ENCODE data around the gene PLXNA4.

Gene PLXNA4

DNA sequence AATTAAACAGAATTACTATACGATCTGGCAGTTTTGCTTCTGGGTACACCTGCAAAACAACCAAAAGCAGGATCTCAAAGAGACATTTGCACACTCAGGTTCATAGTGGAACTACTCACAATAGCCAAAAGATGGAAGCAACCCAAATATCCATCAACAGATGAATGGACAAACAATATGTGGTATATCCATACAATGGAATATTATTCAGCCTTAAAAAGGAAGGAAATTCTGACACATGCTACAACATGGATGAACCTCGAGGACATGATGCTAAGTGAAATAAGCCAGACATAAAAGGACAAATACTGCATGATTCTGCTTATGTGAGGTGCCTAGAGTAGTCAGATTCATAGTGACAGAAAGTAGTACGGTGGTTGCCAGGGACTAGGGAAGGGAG, 330.7 kb downstream of the PLXNA4 start:
- no peak overlapping the region for H3K4me3 ChIP-seq (ENCODE audit: low read depth, low read length)
- no peak for DNase-seq (ENCODE audit: low read depth)
- TF ChIP-seq, protein P1, sequence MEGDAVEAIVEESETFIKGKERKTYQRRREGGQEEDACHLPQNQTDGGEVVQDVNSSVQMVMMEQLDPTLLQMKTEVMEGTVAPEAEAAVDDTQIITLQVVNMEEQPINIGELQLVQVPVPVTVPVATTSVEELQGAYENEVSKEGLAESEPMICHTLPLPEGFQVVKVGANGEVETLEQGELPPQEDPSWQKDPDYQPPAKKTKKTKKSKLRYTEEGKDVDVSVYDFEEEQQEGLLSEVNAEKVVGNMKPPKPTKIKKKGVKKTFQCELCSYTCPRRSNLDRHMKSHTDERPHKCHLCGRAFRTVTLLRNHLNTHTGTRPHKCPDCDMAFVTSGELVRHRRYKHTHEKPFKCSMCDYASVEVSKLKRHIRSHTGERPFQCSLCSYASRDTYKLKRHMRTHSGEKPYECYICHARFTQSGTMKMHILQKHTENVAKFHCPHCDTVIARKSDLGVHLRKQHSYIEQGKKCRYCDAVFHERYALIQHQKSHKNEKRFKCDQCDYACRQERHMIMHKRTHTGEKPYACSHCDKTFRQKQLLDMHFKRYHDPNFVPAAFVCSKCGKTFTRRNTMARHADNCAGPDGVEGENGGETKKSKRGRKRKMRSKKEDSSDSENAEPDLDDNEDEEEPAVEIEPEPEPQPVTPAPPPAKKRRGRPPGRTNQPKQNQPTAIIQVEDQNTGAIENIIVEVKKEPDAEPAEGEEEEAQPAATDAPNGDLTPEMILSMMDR (IDR thresholded peaks at IDR 0.05; ENCODE audit: insufficient read depth, low read depth, low read length, missing control alignments), result no peak

DNA sequence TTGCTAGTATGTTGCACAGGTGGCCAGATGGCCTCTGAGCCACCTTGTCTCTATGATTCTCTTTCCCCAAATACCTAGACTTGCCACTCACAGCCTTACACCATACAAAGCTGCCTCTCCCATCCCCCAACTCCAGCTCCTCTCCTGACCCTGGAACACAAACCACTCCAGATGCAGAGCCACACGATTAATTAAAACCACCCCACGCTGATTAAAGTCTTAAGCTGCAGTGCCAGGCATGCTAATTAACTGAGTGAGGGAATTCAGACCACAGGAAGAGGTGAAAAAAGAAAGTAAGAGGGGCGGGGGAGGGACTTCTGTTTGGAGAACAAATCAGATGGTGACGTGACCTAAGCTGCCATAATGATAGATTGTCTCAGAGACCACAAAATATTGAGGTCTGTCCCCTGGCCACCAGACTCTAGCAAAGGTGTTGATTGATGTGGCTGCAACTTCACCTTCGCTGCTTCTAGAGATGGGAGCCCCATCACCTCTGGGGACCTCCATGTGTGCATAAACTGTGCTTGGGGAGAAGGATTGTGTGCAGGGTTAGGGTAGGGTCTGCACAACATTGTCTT, 331.3 kb downstream of the PLXNA4 start:
- TF ChIP-seq, protein P1 (IDR thresholded peaks at IDR 0.05; ENCODE audit: insufficient read depth, low read depth, low read length, missing control alignments), result no peak
- H3K4me3 ChIP-seq (ENCODE audit: low read depth, low read length), result no peak overlapping the region
- no peak for DNase-seq (ENCODE audit: low read depth)

DNA sequence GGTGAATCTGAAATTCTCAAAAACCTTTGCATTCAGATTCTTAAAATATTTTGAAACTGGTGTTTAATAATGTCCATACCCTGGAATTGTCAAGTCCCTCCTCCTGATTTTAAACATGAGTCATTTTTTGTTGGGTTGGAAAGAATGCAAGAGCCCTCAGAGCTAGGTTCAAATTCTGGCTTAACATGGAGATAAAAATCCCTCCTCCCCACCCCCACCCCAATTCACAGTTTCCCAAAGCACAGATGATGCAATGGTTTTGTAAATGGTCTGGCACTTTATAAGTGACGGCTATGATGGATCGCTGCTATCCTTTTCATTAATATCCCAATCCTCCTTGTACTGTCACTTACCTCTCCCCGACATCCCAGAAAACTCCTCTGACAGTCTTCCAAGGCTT, 332.8 kb downstream of the PLXNA4 start:
- no peak for DNase-seq (ENCODE audit: low read depth)
- TF ChIP-seq, protein P1 (IDR thresholded peaks at IDR 0.05; ENCODE audit: insufficient read depth, low read depth, low read length, missing control alignments), result no peak
- no peak overlapping the region for H3K4me3 ChIP-seq (ENCODE audit: low read depth, low read length)

DNA sequence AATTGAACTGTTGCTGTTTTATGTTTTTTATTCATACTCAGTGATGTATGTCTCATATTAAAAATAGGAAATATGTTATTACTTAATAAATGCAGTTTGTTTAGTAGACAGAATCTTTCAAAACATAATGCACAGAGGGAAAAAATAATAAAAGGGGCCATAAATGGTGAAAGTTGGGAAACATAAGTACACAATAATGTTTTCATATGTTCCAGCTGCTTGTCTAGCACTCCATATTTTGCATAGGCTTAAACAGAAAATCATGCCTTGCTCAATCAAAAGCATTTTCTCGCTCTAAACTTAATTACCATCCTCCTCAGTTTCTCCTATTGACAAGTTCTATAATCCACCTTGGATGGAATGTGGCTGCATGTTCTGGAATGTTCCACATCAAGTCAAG, 333.2 kb downstream of the PLXNA4 start:
- TF ChIP-seq, protein P1 (IDR thresholded peaks at IDR 0.05; ENCODE audit: insufficient read depth, low read depth, low read length, missing control alignments), result no peak
- no peak overlapping the region for H3K4me3 ChIP-seq (ENCODE audit: low read depth, low read length)
- no peak for DNase-seq (ENCODE audit: low read depth)

DNA sequence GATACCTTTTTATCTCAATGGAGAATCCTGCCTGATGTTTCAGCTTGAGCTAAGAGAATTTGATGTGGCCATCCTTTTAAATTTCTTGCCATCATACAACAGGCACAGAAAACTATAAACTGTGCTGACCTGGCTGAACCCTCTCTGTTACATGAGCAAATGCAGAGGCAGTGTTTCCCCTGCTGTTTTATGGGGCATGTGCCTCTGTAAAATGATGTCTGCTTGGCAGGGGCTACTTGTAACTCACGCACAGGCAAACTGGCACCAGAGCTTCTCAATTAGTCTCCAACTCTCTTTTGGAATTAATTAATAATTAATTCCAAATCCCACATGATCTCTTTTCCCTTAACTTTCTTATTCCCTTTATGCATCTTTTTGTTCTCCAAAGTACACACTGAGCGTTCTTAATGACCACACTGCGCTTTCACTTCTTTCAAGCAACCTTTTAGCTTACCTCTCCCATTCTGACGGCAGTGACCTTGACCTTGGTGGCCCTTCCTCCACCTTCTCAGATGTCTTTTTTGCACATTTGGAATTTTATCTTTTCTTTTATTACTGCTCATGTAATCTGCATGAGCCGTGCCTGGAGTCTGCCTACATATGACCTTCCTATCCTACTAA, 334.0 kb downstream of the PLXNA4 start:
- H3K4me3 ChIP-seq (ENCODE audit: low read depth, low read length), result no peak overlapping the region
- DNase-seq (ENCODE audit: low read depth), result no peak
- TF ChIP-seq, protein P1 (IDR thresholded peaks at IDR 0.05; ENCODE audit: insufficient read depth, low read depth, low read length, missing control alignments), result no peak

DNA sequence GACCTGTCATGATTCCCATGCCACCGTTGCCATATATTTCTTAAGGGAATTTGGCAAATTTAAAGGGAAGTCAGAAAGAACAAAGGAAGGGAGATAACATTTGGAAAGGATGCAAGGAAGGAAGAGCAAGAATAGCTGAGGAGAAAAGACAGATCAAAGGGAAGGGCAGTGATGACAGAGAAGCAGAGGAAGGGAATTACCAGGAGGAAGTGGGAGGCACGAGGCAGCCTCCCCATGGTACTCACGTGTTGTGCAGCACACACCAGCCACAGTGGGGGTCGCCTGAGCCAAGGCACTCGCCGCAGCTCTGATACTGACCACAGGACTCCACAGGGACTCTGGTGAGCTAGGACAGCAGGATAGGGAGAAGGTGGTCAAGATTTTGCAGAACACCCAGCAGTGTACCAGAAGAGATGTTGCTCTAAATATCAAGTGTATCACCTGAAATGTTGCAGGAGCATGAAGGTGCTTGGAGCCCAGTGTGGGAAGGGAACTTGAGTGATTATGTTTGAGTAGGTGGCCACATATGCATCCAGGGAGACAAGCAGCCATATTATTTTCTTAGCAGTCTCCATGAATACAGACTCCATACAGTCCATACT, 335.3 kb downstream of the PLXNA4 start:
- no peak overlapping the region for H3K4me3 ChIP-seq (ENCODE audit: low read depth, low read length)
- DNase-seq (ENCODE audit: low read depth), result no peak
- TF ChIP-seq, protein P1 (IDR thresholded peaks at IDR 0.05; ENCODE audit: insufficient read depth, low read depth, low read length, missing control alignments), result no peak

All from GM12865 (cell line).